HL-60 (cell line): ENCODE results near the gene FOS.

Experiments
- DNase-seq, 2 experiments: peaks; one replicate each; pipeline ENCODE4 v3.0.0-alpha.2; 2010 to 2020; ENCODE audit warnings: low read depth in 1 of 2, low spot score in 1 of 2
- H3K27ac ChIP-seq: fragments of 250-450 bp; sonication (Bioruptor Pico); replicated peaks from 2 replicates; pipeline ENCODE4 v1.5.1; 2020; ENCODE audit warnings: mild to moderate bottlenecking, moderate library complexity
- H3K27me3 ChIP-seq: fragments of 250-450 bp; sonication (Bioruptor Pico); 2 replicates; pipeline ENCODE4 v1.5.1; 2021; ENCODE audit warnings: mild to moderate bottlenecking, moderate library complexity; ENCODE audit not compliant: insufficient read depth, poor library complexity, severe bottlenecking
- H3K4me3 ChIP-seq: replicated peaks from 2 replicates; pipeline ENCODE4 v1.5.1; 2011; ENCODE audit warnings: mild to moderate bottlenecking, control low read depth, low read length; ENCODE audit not compliant: insufficient read depth
- CTCF ChIP-seq: IDR thresholded peaks from one replicate; pipeline ENCODE4 v1.5.1; 2011; ENCODE audit warnings: low read length, control low read depth, inconsistent platforms; ENCODE audit not compliant: insufficient read depth
- GABPA ChIP-seq: IDR thresholded peaks from 2 replicates; pipeline ENCODE4 v1.6.1; 2012; ENCODE audit warnings: low read depth
- POLR2AphosphoS5 ChIP-seq: IDR thresholded peaks from 2 replicates; pipeline ENCODE4 v1.6.1; 2012; ENCODE audit warnings: low read depth
- REST ChIP-seq: IDR thresholded peaks from 2 replicates; pipeline ENCODE4 v1.6.1; 2012; ENCODE audit warnings: low read depth; ENCODE audit not compliant: insufficient replicate concordance
- SPI1 ChIP-seq: IDR thresholded peaks from 2 replicates; pipeline ENCODE4 v1.6.1; 2012; ENCODE audit warnings: low read depth, mild to moderate bottlenecking, borderline replicate concordance

Gene FOS

GRCh38 chr14:75271514-75271913, 7.1 kb upstream of the FOS start:
- H3K27me3 ChIP-seq: no peaks in the 10 kb centered on the region
- DNase-seq: no peak
- no peak for TF ChIP-seq POLR2AphosphoS5
- no peak for TF ChIP-seq CTCF
- no peak for TF ChIP-seq GABPA
- TF ChIP-seq REST: no peak
- no peak overlapping the region for H3K27ac ChIP-seq
- no peak overlapping the region for H3K4me3 ChIP-seq

GRCh38 chr14:75273272-75274049, 5.2 kb upstream of the FOS start:
- TF ChIP-seq SPI1: no peak
- TF ChIP-seq REST: no peak
- TF ChIP-seq CTCF: no peak
- no peak for TF ChIP-seq POLR2AphosphoS5
- TF ChIP-seq GABPA: no peak
- no peak for DNase-seq
- peak overlapping the region; percentile 86 for H3K27ac ChIP-seq
- H3K4me3 ChIP-seq: no peak overlapping the region
- H3K27me3 ChIP-seq: no peaks in the 10 kb centered on the region

- H3K4me3 ChIP-seq: no peak overlapping the region
- H3K27me3 ChIP-seq: no peaks in the 10 kb centered on the region
- no peak for DNase-seq
- peak overlapping the region; percentile 86 for H3K27ac ChIP-seq
- TF ChIP-seq CTCF: no peak
- no peak for TF ChIP-seq POLR2AphosphoS5
- no peak for TF ChIP-seq GABPA
- no peak for TF ChIP-seq SPI1
- no peak for TF ChIP-seq REST
These were observed 4.4 kb upstream of the FOS start for GRCh38 chr14:75274050-75274898.
